ENCODE results near the gene CMTM5. TPM values are rescaled to one million over a fixed set of nuclear protein-coding genes. Genes with fewer than 3 reads are reported as not detected.

Gene CMTM5
- polyA plus RNA-seq, 1 donor (not counting 4 experiments of a cell fraction or from before 2014, with no cell fraction given) = not detected

DNA sequence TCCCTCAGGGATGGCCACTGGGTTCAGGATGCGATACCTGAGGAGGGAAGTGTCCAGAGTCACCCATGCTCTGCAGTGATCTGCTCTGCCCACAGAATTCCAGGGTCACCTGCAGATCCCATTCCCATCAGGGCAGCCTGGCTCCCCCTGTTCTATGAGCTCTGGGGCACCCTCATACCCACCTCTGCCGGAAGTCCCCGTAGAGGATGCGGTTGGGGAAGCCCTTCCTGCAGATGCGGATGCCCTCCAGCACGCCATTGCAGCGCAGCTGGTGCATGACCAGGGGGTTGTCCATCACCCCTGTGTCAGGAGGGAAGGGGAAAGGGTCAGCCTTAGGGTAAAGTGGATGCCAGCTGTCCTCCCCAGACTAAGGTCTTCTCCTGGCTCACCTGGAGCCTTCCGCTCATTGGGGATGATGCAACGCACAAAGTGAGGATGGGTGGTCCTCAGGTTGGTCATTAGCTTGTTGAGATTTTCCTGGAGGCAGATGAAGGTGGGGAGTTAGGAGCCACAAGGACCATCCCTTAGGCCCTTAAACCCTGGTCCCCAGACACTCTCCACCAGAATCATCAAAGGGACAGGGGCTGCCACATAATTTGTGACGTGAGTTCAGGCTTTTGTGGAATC lies 20.0 kb downstream of the CMTM5 start:
- H3K79me2 ChIP-seq (ENCODE audit: control insufficient read depth, insufficient read depth, low read length) = no peaks in the 10 kb centered on the region
- no peak overlapping the region for H3K4me3 ChIP-seq (ENCODE audit: control insufficient read depth in 2 of 3, extremely low read depth in 1 of 3, insufficient read depth in 2 of 3, low read depth in 1 of 3, low read length in 3 of 3)
- FAIRE-seq (no peak), DNase-seq (ENCODE audit: low read depth, low spot score) (no peak)
- TF ChIP-seq EZH2 (IDR thresholded peaks at IDR 0.05; ENCODE audit: low read length) = no peak
- TF ChIP-seq, protein P1, sequence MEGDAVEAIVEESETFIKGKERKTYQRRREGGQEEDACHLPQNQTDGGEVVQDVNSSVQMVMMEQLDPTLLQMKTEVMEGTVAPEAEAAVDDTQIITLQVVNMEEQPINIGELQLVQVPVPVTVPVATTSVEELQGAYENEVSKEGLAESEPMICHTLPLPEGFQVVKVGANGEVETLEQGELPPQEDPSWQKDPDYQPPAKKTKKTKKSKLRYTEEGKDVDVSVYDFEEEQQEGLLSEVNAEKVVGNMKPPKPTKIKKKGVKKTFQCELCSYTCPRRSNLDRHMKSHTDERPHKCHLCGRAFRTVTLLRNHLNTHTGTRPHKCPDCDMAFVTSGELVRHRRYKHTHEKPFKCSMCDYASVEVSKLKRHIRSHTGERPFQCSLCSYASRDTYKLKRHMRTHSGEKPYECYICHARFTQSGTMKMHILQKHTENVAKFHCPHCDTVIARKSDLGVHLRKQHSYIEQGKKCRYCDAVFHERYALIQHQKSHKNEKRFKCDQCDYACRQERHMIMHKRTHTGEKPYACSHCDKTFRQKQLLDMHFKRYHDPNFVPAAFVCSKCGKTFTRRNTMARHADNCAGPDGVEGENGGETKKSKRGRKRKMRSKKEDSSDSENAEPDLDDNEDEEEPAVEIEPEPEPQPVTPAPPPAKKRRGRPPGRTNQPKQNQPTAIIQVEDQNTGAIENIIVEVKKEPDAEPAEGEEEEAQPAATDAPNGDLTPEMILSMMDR (optimal IDR thresholded peaks at IDR 0.05 in 1 of 3, IDR thresholded peaks at IDR 0.05 in 1 of 3, conservative IDR thresholded peaks at IDR 0.05 in 1 of 3; ENCODE audit: extremely low read depth in 1 of 3, insufficient read depth in 2 of 3, low read length in 3 of 3) = no peak
- H3K4me2 ChIP-seq (ENCODE audit: control insufficient read depth, extremely low read depth, insufficient read depth, low read depth, low read length) = no peak overlapping the region
- H3K27me3 ChIP-seq (ENCODE audit: control insufficient read depth, extremely low read depth, insufficient read depth, low read length) = peaks cover 6% of the 10 kb centered on the region
- no peak overlapping the region for H3K27ac ChIP-seq (ENCODE audit: control insufficient read depth, insufficient read depth, low read length)
- H2AFZ ChIP-seq (ENCODE audit: control insufficient read depth, low read length) = no peak overlapping the region
- no peaks in the 10 kb centered on the region for H3K9me3 ChIP-seq (ENCODE audit: control insufficient read depth, low read depth, low read length)
- no peaks in the 10 kb centered on the region for H3K36me3 ChIP-seq (ENCODE audit: control insufficient read depth in 2 of 2, extremely low read depth in 1 of 2, insufficient read depth in 2 of 2, low read length in 2 of 2)
- H3K9ac ChIP-seq (ENCODE audit: control insufficient read depth, extremely low read depth, insufficient read depth, low read length) = no peak overlapping the region
- H4K20me1 ChIP-seq (ENCODE audit: control insufficient read depth, extremely low read depth, insufficient read depth, low read length) = no peaks in the 10 kb centered on the region
- H3K4me1 ChIP-seq (ENCODE audit: control insufficient read depth, extremely low read depth, insufficient read depth, low read length) = no peaks in the 10 kb centered on the region
- no peaks in the 10 kb centered on the region for H3K9me1 ChIP-seq (ENCODE audit: control insufficient read depth, extremely low read depth, insufficient read depth, low read length)
- dilution Hi-C loops (cut with MboI; ENCODE audit: extremely low pct_ligation_motif_present, low sequenced_read_pairs) = no loop called here

DNA sequence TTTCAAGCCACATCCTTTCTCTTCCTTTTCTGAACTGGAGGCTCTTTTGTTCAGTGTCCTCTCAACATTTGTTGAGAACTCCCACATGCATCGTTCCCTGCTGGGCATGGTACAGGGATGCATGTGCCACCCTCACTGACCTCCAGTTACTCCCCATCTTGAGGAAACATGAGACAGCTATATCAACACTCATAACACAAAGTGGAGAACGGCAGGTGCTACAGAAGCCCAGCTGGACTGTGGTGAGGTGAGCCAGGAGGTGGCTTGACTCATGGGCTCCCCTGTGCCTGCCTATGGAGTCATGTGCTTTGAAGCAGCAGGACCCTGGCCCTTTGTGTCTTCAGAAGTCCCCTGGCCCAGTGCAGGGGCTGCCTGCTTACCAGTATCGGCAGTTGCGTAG lies 21.5 kb downstream of the CMTM5 start:
- no peak overlapping the region for H3K9ac ChIP-seq (ENCODE audit: control insufficient read depth, extremely low read depth, insufficient read depth, low read length)
- H3K4me1 ChIP-seq (ENCODE audit: control insufficient read depth, extremely low read depth, insufficient read depth, low read length) = no peaks in the 10 kb centered on the region
- dilution Hi-C loops (cut with MboI; ENCODE audit: extremely low pct_ligation_motif_present, low sequenced_read_pairs) = no loop called here
- no peaks in the 10 kb centered on the region for H3K27me3 ChIP-seq (ENCODE audit: control insufficient read depth, extremely low read depth, insufficient read depth, low read length)
- no peak overlapping the region for H2AFZ ChIP-seq (ENCODE audit: control insufficient read depth, low read length)
- H3K9me1 ChIP-seq (ENCODE audit: control insufficient read depth, extremely low read depth, insufficient read depth, low read length) = no peaks in the 10 kb centered on the region
- no peaks in the 10 kb centered on the region for H3K79me2 ChIP-seq (ENCODE audit: control insufficient read depth, insufficient read depth, low read length)
- TF ChIP-seq EZH2 (IDR thresholded peaks at IDR 0.05; ENCODE audit: low read length) = no peak
- TF ChIP-seq, protein P1 (optimal IDR thresholded peaks at IDR 0.05 in 1 of 3, IDR thresholded peaks at IDR 0.05 in 1 of 3, conservative IDR thresholded peaks at IDR 0.05 in 1 of 3; ENCODE audit: extremely low read depth in 1 of 3, insufficient read depth in 2 of 3, low read length in 3 of 3) = no peak
- no peak for FAIRE-seq
- no peaks in the 10 kb centered on the region for H4K20me1 ChIP-seq (ENCODE audit: control insufficient read depth, extremely low read depth, insufficient read depth, low read length)
- no peaks in the 10 kb centered on the region for H3K9me3 ChIP-seq (ENCODE audit: control insufficient read depth, low read depth, low read length)
- no peak overlapping the region for H3K4me2 ChIP-seq (ENCODE audit: control insufficient read depth, extremely low read depth, insufficient read depth, low read depth, low read length)
- H3K4me3 ChIP-seq (ENCODE audit: control insufficient read depth in 2 of 3, extremely low read depth in 1 of 3, insufficient read depth in 2 of 3, low read depth in 1 of 3, low read length in 3 of 3) = no peak overlapping the region
- no peak overlapping the region for H3K27ac ChIP-seq (ENCODE audit: control insufficient read depth, insufficient read depth, low read length)
- H3K36me3 ChIP-seq (ENCODE audit: control insufficient read depth in 2 of 2, extremely low read depth in 1 of 2, insufficient read depth in 2 of 2, low read length in 2 of 2) = no peaks in the 10 kb centered on the region
- DNase-seq (ENCODE audit: low read depth, low spot score) = no peak

Measured in keratinocyte (primary cell).